ENCODE results near the gene MT1E. TPM values are rescaled to one million over a fixed set of nuclear protein-coding genes. Genes with fewer than 3 reads are reported as not detected.

MT1E gene
- total RNA-seq, 1 experiment from 2014 or later, result 50.6 TPM

- Histone ChIP-seq H3K9me3 (ENCODE audit: low read depth, low read length, poor library complexity, severe bottlenecking) (no peaks in the 10 kb centered on the region), H3K27ac (ENCODE audit: low read depth, low read length, poor library complexity, severe bottlenecking) (no peak overlapping the region), H3K27me3 (replicated peaks; ENCODE audit: insufficient read depth, low read depth, low read length, poor library complexity) (peaks cover 4% of the 10 kb centered on the region), H3K4me3 (ENCODE audit: low read depth, low read length, poor library complexity, severe bottlenecking) (peak overlapping the region; percentile 40), H3K36me3 (ENCODE audit: insufficient read depth, low read length, poor library complexity, severe bottlenecking) (no peaks in the 10 kb centered on the region), H3K4me1 (ENCODE audit: insufficient read depth, low read length, poor library complexity, severe bottlenecking) (peaks cover 6% of the 10 kb centered on the region)
- ChIA-PET CTCF (interaction anchor here (0.6 kb wide), 3 partner anchors 22 to 674 kb away, joined by 3 to 6 read pairs (median 3); no protein-coding TSS in a partner anchor), POLR2A (ENCODE audit: low non-redundant PET) (no interaction called here)
- DNase-seq (ENCODE audit: low spot score), result no peak
- TF ChIP-seq EZH2 (IDR thresholded peaks at IDR 0.05; ENCODE audit: borderline replicate concordance, low read depth, low read length, poor library complexity, severe bottlenecking) (no peak), CTCF (conservative IDR thresholded peaks at IDR 0.05; ENCODE audit: low read depth, low read length) (no peak)
- TSS peak; percentile 95 for BruUV-seq (replicated peaks)
- intact Hi-C loops (cut with micrococcal nuclease; ENCODE audit: unreplicated experiment), result no loop called here
These were observed 518 bp downstream of the MT1E start for GRCh38 chr16:56625943-56626654.

- intact Hi-C loops (cut with micrococcal nuclease; ENCODE audit: unreplicated experiment), result no loop called here
- TF ChIP-seq CTCF (conservative IDR thresholded peaks at IDR 0.05; ENCODE audit: low read depth, low read length), result no peak
- TF ChIP-seq EZH2 (IDR thresholded peaks at IDR 0.05; ENCODE audit: borderline replicate concordance, low read depth, low read length, poor library complexity, severe bottlenecking), result no peak
- Histone ChIP-seq H3K36me3 (ENCODE audit: insufficient read depth, low read length, poor library complexity, severe bottlenecking) (no peaks in the 10 kb centered on the region), H3K27ac (ENCODE audit: low read depth, low read length, poor library complexity, severe bottlenecking) (no peak overlapping the region), H3K27me3 (replicated peaks; ENCODE audit: insufficient read depth, low read depth, low read length, poor library complexity) (peaks cover 7% of the 10 kb centered on the region), H3K4me3 (ENCODE audit: low read depth, low read length, poor library complexity, severe bottlenecking) (no peak overlapping the region), H3K4me1 (ENCODE audit: insufficient read depth, low read length, poor library complexity, severe bottlenecking) (peaks cover 6% of the 10 kb centered on the region), H3K9me3 (ENCODE audit: low read depth, low read length, poor library complexity, severe bottlenecking) (no peaks in the 10 kb centered on the region)
- ChIA-PET CTCF (no interaction called here), POLR2A (ENCODE audit: low non-redundant PET) (no interaction called here)
- BruUV-seq (replicated peaks), result no TSS peak
- DNase-seq (ENCODE audit: low spot score), result no peak
These were observed 1.1 kb downstream of the MT1E start for GRCh38 chr16:56626685-56627084.

GRCh38 chr16:56628486-56629350 is 3.1 kb downstream of the MT1E start:
- intact Hi-C loops (cut with micrococcal nuclease; ENCODE audit: unreplicated experiment), result no loop called here
- BruUV-seq (replicated peaks), result no TSS peak
- H3K9me3 ChIP-seq (ENCODE audit: low read depth, low read length, poor library complexity, severe bottlenecking), result no peaks in the 10 kb centered on the region
- H3K4me1 ChIP-seq (ENCODE audit: insufficient read depth, low read length, poor library complexity, severe bottlenecking), result peaks cover 6% of the 10 kb centered on the region
- H3K27ac ChIP-seq (ENCODE audit: low read depth, low read length, poor library complexity, severe bottlenecking), result no peak overlapping the region
- CTCF ChIA-PET, result no interaction called here
- H3K27me3 ChIP-seq (replicated peaks; ENCODE audit: insufficient read depth, low read depth, low read length, poor library complexity), result peaks cover 23% of the 10 kb centered on the region
- POLR2A ChIA-PET (ENCODE audit: low non-redundant PET), result no interaction called here
- TF ChIP-seq CTCF (conservative IDR thresholded peaks at IDR 0.05; ENCODE audit: low read depth, low read length), result no peak
- TF ChIP-seq EZH2 (IDR thresholded peaks at IDR 0.05; ENCODE audit: borderline replicate concordance, low read depth, low read length, poor library complexity, severe bottlenecking), result no peak
- no peaks in the 10 kb centered on the region for H3K36me3 ChIP-seq (ENCODE audit: insufficient read depth, low read length, poor library complexity, severe bottlenecking)
- H3K4me3 ChIP-seq (ENCODE audit: low read depth, low read length, poor library complexity, severe bottlenecking), result no peak overlapping the region
- DNase-seq (ENCODE audit: low spot score), result no peak
